ENCODE measurements around the gene RGS12. TPM values are rescaled to one million over a fixed set of nuclear protein-coding genes. Genes with fewer than 3 reads are reported as not detected.
A peak's percentile ranks its signal among the peaks of the same experiment; 100 is the strongest.

RGS12 gene
- total RNA-seq, 2 experiments from 2014 or later, result 8.0 to 9.4 TPM

DNA sequence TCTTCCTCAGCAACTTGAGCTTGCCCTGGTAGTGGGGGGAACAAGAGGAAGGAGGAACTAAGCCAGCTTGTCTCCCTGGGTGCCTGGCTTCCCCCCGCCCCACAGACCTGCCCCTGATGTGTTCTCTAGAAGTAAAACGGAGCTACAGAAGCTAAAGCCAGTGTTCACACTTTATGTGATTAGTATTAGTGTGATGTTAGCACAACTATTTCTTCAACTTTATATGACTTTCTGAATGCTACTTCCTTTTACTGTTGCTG lies 10.7 kb downstream of the RGS12 start:
- Mint-ChIP-seq H3K9me3 (ENCODE audit: low read depth) (no peaks in the 10 kb centered on the region), H3K4me3 (no peak overlapping the region), H3K27ac (no peak overlapping the region), H3K27me3 (no peaks in the 10 kb centered on the region), H3K4me1 (peaks cover 55% of the 10 kb centered on the region), H3K36me3 (ENCODE audit: low read depth) (no peaks in the 10 kb centered on the region)
- DNase-seq (no peak), ATAC-seq (no peak)
- POLR2A ChIA-PET, result no interaction called here
- CTCF ChIA-PET, result interaction anchor here (0.6 kb wide), 1 partner anchor 145 kb away, joined by 3 read pairs; no protein-coding TSS in a partner anchor
- intact Hi-C loops (cut with DNase I, micrococcal nuclease), result no loop called here

DNA sequence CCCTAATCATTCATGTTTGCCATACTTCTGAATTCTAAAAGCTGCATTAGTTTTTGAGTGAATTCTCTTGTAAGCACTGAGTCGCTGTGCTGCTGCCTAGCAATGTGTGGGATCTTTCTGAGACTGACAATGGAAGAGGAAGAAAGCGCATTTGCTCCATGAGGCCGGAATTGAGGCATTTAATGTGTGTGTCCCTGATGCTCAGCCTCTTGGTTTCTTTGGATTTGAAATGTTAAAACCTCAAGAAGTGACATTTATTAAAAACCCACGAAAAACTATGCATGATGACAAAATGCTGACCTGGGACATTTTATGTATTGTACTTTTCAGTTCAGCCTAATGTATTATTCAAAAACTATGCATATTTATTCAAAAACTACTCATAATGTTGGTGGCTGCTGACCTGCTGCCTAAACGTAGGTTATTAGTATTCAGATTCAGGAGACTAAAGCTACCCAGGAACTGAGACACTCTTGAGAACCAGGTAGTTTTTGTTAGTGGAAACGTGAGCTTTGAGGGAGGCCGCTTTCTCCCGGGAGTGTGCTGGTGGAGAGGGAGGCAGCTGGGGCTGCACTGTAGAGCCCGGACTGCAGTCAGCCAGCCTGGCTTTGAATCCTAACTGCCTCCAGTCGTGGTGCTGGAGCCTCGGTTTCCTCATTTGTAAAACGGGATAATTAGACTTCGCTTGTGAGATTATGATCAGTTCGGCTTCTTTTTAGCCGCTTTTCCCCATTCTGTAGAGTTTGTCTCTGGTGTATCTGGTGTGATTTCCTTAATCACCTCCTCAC lies 11.3 kb downstream of the RGS12 start:
- ATAC-seq, result no peak
- CTCF ChIA-PET, result no interaction called here
- Mint-ChIP-seq H3K27ac (no peak overlapping the region), H3K27me3 (no peaks in the 10 kb centered on the region), H3K9me3 (ENCODE audit: low read depth) (no peaks in the 10 kb centered on the region), H3K36me3 (ENCODE audit: low read depth) (no peaks in the 10 kb centered on the region), H3K4me1 (peaks cover 55% of the 10 kb centered on the region), H3K4me3 (no peak overlapping the region)
- intact Hi-C loops (cut with DNase I, micrococcal nuclease), result no loop called here
- no peak for DNase-seq
- POLR2A ChIA-PET, result no interaction called here

DNA sequence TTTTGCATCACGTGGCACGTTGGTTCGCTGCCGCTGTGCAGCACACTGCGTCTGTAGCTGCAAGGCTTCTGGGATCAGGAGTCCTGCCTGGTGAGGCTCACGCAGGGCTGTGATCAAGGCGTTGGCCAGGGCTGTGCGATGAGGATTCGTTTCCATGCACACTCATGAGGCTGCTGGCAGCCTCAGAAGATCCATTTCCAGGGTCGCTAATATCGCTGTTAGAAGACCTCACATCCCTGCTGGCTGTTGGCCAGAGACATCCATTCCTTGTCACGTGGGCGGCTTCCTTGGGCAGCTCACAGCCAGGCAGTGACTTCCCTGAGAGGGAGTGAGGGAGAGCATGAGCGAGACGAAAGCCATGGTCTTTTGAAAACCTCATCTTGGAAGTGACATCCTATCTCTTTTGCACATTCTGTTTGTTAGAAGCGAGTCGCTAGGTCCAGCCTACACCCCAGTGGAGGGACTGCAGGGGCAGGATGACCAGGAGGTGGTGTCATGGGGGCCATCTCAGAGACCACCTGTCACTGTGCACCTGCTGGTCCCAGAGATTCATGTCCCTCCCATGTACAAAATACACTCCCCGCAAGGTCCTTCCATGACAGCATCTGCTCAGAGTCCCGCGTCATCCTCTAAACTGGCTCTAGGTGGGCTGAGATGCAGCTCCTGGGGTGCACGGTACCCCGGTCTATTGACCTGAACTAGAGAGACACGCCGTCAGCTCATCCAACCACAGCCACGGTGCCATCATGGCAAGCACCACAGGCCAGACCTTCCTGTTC lies 12.2 kb downstream of the RGS12 start:
- H3K36me3 Mint-ChIP-seq (ENCODE audit: low read depth), result no peaks in the 10 kb centered on the region
- H3K27ac Mint-ChIP-seq, result peak overlapping the region; percentile 78
- ChIA-PET POLR2A (no interaction called here), CTCF (interaction anchor here (0.7 kb wide), 1 partner anchor 13 kb away, joined by 3 read pairs; no protein-coding TSS in a partner anchor)
- intact Hi-C loops (cut with DNase I, micrococcal nuclease), result no loop called here
- H3K4me3 Mint-ChIP-seq, result no peak overlapping the region
- H3K9me3 Mint-ChIP-seq (ENCODE audit: low read depth), result no peaks in the 10 kb centered on the region
- H3K4me1 Mint-ChIP-seq, result peaks cover 53% of the 10 kb centered on the region
- no peak for ATAC-seq
- no peaks in the 10 kb centered on the region for H3K27me3 Mint-ChIP-seq
- DNase-seq, result no peak

DNA sequence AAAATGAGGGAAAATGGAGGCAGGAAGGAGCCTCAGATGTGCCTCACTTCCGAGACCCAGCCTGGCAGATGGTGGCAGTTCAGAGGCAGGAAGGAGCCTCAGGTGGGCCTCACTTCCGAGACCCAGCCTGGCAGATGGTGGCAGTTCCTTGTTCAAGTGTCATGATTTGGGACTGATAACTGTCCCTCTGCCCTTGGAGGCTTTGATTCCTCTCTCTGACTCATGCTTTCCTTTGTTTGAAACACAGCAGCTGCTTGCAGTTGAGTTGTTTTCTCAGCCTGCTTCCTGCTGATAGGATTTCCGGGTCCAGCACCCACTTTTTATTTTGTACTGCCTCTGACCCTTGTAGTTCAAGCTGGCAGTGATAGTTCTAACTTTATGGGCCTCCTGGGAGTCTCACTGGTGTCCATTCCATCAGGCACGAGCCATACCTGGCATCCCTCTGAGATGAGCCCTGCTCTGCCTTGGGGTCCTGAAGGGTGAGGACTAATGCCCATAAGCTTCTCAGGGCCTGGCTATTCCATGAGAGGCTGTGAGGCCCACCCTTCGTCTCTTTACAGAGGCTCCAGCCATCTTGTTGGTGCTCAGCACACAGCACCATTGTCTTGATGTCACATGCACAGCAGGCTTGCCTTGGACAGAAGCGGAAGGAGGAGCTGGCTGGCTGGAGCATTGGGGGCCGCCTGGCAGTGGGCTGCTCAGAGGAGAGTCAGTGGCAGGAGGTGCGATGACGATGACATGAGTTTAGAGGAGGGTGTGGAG lies 13.0 kb downstream of the RGS12 start:
- no peaks in the 10 kb centered on the region for H3K36me3 Mint-ChIP-seq (ENCODE audit: low read depth)
- no peaks in the 10 kb centered on the region for H3K9me3 Mint-ChIP-seq (ENCODE audit: low read depth)
- ChIA-PET POLR2A (interaction anchor here (0.9 kb wide), 1 partner anchor 65 kb away, joined by 3 read pairs; no protein-coding TSS in a partner anchor), CTCF (interaction anchor here (0.7 to 1.4 kb wide), 2 partner anchors 12 to 13 kb away, joined by 3 to 4 read pairs; no protein-coding TSS in a partner anchor)
- no peak overlapping the region for H3K4me3 Mint-ChIP-seq
- no peaks in the 10 kb centered on the region for H3K27me3 Mint-ChIP-seq
- H3K4me1 Mint-ChIP-seq, result peaks cover 51% of the 10 kb centered on the region
- intact Hi-C loops (cut with DNase I, micrococcal nuclease), result no loop called here
- H3K27ac Mint-ChIP-seq, result peak overlapping the region; percentile 78
- peak; percentile 54 for DNase-seq
- peak; percentile 27 for ATAC-seq

DNA sequence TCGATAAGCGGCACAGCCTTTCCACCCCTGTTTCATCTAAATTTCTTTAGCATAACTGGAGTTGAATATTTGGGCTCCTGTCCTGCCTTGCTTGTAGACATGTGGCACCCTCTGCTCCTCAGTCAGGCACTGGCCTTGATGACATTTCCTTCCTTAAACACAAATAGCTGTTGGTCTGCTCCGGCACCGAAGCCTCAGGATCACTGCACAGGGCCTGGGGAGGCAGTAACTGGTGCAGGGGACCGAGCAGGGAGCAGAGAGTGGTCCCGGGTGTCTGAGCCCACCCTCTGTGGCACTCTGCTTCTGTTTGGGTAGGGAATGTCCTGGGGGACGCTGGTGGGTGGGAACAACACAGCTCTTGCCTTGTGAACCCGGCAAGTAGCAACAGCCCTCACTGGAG lies 13.6 kb downstream of the RGS12 start:
- Mint-ChIP-seq H3K4me3 (no peak overlapping the region), H3K27ac (no peak overlapping the region), H3K36me3 (ENCODE audit: low read depth) (no peaks in the 10 kb centered on the region), H3K27me3 (no peaks in the 10 kb centered on the region), H3K4me1 (peaks cover 46% of the 10 kb centered on the region), H3K9me3 (ENCODE audit: low read depth) (no peaks in the 10 kb centered on the region)
- intact Hi-C loops (cut with DNase I, micrococcal nuclease), result no loop called here
- ATAC-seq (no peak), DNase-seq (no peak)
- CTCF ChIA-PET, result interaction anchor here (1.4 kb wide), 1 partner anchor 12 kb away, joined by 4 read pairs; no protein-coding TSS in a partner anchor
- POLR2A ChIA-PET, result interaction anchor here (0.9 kb wide), 1 partner anchor 65 kb away, joined by 3 read pairs; no protein-coding TSS in a partner anchor

DNA sequence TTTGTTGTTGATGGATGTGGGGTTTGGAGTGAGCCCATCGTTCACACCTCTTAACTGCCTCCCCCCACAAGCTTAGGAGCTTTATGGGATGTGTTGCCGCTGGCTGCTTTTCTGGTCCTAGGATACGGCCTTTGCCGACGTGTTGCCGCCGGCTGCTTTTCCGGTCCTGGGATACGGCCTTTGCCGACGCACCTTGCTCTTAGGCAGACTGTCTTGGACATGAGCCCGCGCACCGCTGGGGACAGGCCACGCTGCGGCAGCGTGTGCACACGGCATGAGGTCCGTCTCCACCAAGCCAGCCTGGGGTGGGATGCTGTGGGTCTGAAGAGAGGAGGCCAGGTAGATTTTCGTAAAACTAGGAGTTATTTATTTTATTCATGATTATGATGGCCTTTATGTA lies 14.2 kb downstream of the RGS12 start:
- Mint-ChIP-seq H3K27me3 (no peaks in the 10 kb centered on the region), H3K4me1 (peaks cover 40% of the 10 kb centered on the region), H3K36me3 (ENCODE audit: low read depth) (no peaks in the 10 kb centered on the region), H3K9me3 (ENCODE audit: low read depth) (no peaks in the 10 kb centered on the region), H3K27ac (no peak overlapping the region), H3K4me3 (no peak overlapping the region)
- ATAC-seq (no peak), DNase-seq (no peak)
- intact Hi-C loops (cut with DNase I, micrococcal nuclease), result no loop called here
- ChIA-PET POLR2A (no interaction called here), CTCF (interaction anchor here (1.4 kb wide), 1 partner anchor 11 kb away, joined by 4 read pairs; no protein-coding TSS in a partner anchor)

DNA sequence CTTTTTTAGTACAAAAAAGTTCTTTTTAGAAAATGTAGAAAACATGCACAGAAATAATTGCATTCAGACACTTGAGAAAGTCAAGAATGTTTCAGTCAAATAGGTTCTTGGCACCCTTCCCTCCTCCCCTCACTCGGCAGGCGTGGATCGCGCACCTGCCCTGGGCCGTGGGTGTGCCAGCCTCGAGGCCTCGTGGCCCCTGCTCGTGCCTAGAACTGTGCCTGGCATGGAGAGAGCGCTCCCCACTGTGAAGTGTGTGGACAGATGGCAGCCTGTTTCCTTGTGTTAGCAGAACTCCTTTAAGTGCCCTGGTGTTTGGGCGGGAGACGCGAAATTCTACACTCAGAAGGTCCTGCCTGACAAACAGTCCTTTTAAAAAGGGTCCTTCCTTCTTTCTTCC lies 14.7 kb downstream of the RGS12 start:
- H3K36me3 Mint-ChIP-seq (ENCODE audit: low read depth), result no peaks in the 10 kb centered on the region
- H3K9me3 Mint-ChIP-seq (ENCODE audit: low read depth), result no peaks in the 10 kb centered on the region
- ChIA-PET CTCF (no interaction called here), POLR2A (no interaction called here)
- ATAC-seq (no peak), DNase-seq (no peak)
- no peak overlapping the region for H3K27ac Mint-ChIP-seq
- intact Hi-C loops (cut with DNase I, micrococcal nuclease), result no loop called here
- peaks cover 36% of the 10 kb centered on the region for H3K4me1 Mint-ChIP-seq
- no peaks in the 10 kb centered on the region for H3K27me3 Mint-ChIP-seq
- no peak overlapping the region for H3K4me3 Mint-ChIP-seq

DNA sequence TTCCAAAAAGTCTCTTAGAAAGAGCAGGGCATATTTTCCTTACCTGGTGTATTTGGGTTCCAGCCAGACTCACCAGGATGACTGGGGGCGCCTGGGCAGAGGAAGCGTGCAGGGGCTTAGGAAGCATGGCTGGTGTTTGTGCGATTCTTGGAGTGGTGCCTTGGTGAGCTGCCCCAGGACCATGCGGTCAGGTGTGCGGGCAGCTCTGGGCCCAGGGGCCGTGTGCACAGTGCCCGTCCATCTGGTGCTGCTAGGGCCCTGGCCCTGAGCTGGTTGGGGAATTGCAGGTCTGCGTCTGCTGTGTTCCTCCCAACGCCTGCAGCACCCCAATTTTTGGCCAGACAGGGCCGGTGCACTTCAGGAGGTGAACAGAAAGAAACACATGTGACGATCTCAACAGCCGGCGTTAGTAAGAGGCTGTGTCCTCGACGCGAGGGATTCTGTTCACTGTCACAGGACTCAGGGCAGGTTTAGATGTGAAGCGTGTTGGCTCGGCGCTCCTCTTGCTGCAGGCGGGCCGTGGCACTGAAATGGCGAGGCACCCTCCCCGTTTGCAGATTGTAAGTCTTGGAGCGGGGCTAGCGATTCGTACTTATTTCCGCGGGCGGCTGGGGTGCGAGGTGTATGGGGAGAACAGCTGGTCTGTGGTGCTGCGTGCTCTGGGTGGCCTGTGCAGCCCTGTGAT lies 15.2 kb downstream of the RGS12 start:
- H3K4me3 Mint-ChIP-seq, result no peak overlapping the region
- POLR2A ChIA-PET, result no interaction called here
- intact Hi-C loops (cut with DNase I, micrococcal nuclease), result no loop called here
- H3K4me1 Mint-ChIP-seq, result peaks cover 30% of the 10 kb centered on the region
- no peaks in the 10 kb centered on the region for H3K9me3 Mint-ChIP-seq (ENCODE audit: low read depth)
- DNase-seq (no peak), ATAC-seq (no peak)
- CTCF ChIA-PET, result no interaction called here
- H3K36me3 Mint-ChIP-seq (ENCODE audit: low read depth), result no peaks in the 10 kb centered on the region
- H3K27me3 Mint-ChIP-seq, result no peaks in the 10 kb centered on the region
- no peak overlapping the region for H3K27ac Mint-ChIP-seq

DNA sequence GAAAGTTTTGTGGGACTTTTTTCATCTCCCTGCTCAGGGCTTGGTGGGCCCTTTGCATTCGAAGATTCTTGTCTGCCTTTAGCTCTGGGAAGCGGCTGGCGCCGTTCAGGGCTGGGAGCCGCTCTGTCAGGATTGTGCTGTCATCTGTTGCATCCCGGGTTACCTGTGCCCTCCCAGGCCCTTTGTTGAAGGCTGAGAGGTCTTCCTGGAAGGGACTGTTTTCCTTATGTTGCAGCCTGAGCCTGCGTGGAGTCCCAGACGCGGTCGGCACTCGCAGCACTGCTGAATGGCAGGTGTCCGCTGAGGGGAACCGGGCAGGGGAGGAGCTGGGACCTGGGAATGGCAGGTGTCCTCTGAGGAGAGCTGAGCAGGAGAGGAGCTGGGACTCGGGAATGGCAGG lies 15.9 kb downstream of the RGS12 start:
- no peak for ATAC-seq
- peaks cover 24% of the 10 kb centered on the region for H3K4me1 Mint-ChIP-seq
- ChIA-PET CTCF (no interaction called here), POLR2A (no interaction called here)
- DNase-seq, result no peak
- H3K27me3 Mint-ChIP-seq, result no peaks in the 10 kb centered on the region
- H3K27ac Mint-ChIP-seq, result no peak overlapping the region
- no peak overlapping the region for H3K4me3 Mint-ChIP-seq
- H3K9me3 Mint-ChIP-seq (ENCODE audit: low read depth), result no peaks in the 10 kb centered on the region
- intact Hi-C loops (cut with DNase I, micrococcal nuclease), result no loop called here
- H3K36me3 Mint-ChIP-seq (ENCODE audit: low read depth), result no peaks in the 10 kb centered on the region

DNA sequence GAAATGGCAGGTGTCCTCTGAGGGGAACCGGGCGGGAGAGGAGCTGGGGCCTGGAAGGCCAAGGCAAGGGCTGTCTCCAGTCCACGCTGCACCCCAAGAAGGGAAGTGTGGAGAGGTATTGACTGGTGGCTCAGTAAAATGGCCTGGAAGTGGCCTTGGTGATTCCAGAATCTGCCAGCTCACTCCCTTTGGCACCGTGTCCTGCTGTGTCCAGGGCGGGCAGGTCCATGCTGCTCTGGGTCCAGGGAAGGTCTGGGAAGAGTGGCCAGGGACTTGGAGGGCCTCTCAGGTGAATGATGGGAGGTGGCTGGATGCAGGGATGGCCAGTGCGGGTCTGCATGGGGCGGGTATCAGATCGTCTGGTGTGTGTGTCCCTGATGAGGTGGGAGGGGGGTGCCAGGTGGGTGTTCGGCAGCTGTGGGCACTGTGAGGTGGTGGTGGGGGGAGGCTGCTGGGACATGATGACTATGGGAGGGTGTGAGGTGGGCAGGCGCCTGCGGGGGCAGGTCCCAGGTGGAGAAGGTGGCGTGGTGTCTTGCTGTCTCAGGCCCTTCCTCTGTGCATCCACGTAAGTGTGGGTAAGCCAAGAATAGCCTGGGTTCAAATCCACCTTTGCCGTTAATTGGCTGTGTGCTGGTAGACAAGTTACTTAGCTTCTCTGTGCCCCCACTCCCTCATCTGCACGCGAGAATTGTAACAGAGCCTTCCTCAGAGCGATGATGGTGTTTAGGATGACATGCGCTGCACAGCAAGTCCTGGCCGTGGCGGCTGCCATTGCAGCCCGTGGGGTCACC lies 17.7 kb downstream of the RGS12 start:
- Mint-ChIP-seq H3K4me3 (no peak overlapping the region), H3K4me1 (peaks cover 7% of the 10 kb centered on the region), H3K9me3 (ENCODE audit: low read depth) (no peaks in the 10 kb centered on the region), H3K27ac (no peak overlapping the region), H3K36me3 (ENCODE audit: low read depth) (no peaks in the 10 kb centered on the region), H3K27me3 (no peaks in the 10 kb centered on the region)
- ChIA-PET POLR2A (no interaction called here), CTCF (interaction anchor here (0.6 kb wide), 1 partner anchor 39 kb away, joined by 3 read pairs; no protein-coding TSS in a partner anchor)
- DNase-seq, result no peak
- intact Hi-C loops (cut with DNase I, micrococcal nuclease), result no loop called here
- no peak for ATAC-seq

DNA sequence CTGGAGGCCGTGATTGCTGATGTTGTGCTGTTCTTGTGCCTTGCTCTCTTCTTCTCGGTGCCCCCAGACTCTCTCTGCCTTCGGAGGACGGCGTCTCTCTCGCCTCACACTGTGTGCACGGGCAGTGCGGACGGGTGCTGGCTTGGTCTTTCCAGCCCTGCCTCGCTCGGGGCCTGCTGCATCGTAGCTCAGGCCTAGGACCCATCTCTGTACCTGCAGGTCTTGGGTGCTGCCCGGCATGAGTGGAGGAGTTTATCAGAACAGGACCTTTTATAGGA lies 18.2 kb downstream of the RGS12 start:
- no peaks in the 10 kb centered on the region for H3K9me3 Mint-ChIP-seq (ENCODE audit: low read depth)
- no peaks in the 10 kb centered on the region for H3K27me3 Mint-ChIP-seq
- peaks cover 1% of the 10 kb centered on the region for H3K4me1 Mint-ChIP-seq
- H3K4me3 Mint-ChIP-seq, result no peak overlapping the region
- ATAC-seq (no peak), DNase-seq (no peak)
- ChIA-PET CTCF (no interaction called here), POLR2A (no interaction called here)
- no peak overlapping the region for H3K27ac Mint-ChIP-seq
- H3K36me3 Mint-ChIP-seq (ENCODE audit: low read depth), result no peaks in the 10 kb centered on the region
- intact Hi-C loops (cut with DNase I, micrococcal nuclease), result no loop called here
